Measurements from ENCODE around the gene RTN4R. TPM values are rescaled to one million over a fixed set of nuclear protein-coding genes. Genes with fewer than 3 reads are reported as not detected.

The RTN4R gene
- total and polyA plus RNA-seq, 9 of the 15 experiments (the other 6 are each of a cell fraction or from before 2014, with no cell fraction given), result 0.04 to 2.8 (median 1.4) TPM; not detected in 3

DNA sequence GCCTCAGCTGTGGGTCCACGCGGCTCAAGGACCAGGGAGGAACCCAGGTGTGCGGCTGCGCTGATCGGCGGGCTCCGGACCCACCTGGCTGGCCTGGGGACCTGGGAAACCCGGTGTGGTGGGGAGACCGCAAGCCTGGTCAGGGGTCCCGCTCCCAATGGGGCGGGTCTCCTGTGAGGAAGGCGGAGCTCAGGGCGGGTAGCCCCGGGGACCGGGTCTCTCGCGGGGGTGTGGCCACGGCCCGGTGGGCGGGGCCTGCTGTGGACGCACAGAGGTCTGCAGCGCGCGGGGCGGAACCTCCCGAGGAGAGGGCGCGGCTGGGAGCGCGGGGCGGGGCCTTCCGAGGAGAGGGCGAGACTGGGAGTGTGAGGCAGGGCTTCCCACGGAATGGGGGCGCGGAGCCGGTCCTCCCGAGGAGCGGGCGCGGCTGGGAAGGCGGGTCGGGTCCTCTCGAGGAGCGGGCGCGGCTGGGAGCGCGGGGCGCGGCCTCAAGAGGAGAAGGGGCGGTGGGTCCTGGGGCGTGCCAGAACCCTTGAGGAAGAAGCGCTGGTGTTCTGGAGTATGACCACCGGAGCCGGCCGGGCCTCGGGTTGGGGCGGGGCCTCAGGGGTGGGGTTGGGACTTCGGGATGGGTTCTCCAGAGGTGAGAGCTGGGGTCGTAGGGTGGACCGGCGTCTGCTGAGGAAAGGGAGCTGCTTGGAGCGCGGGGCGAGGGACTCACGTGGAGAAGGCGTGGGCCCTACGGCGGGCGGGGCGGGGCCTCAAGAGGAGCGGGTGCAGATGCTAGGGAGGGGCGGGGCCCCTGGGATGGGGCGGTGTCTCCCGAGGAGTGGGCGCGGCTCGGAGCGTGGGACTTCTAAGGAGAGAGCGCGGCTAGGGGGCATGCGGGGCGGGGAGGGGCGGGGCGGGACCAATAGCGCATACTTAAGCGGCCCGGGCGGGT is 31.0 kb upstream of the RTN4R start (continued):
- no peak for TF ChIP-seq CHD7 (IDR thresholded peaks at IDR 0.05; ENCODE audit: low read depth, low read length)
- no peak for TF ChIP-seq HDAC2 (IDR thresholded peaks at IDR 0.05)
- no peak for TF ChIP-seq PPARD (CRISPR knock-in tag; IDR thresholded peaks at IDR 0.05)
- TF ChIP-seq, protein P1, sequence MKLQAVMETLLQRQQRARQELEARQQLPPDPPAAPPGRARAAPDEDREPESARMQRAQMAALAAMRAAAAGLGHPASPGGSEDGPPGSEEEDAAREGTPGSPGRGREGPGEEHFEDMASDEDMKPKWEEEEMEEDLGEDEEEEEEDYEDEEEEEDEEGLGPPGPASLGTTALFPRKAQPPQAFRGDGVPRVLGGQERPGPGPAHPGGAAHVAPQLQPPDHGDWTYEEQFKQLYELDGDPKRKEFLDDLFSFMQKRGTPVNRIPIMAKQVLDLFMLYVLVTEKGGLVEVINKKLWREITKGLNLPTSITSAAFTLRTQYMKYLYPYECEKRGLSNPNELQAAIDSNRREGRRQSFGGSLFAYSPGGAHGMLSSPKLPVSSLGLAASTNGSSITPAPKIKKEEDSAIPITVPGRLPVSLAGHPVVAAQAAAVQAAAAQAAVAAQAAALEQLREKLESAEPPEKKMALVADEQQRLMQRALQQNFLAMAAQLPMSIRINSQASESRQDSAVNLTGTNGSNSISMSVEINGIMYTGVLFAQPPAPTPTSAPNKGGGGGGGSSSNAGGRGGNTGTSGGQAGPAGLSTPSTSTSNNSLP (IDR thresholded peaks at IDR 0.05; ENCODE audit: borderline replicate concordance, low read depth, low read length), result no peak
- no peak for TF ChIP-seq PTRF (tag; IDR thresholded peaks at IDR 0.05)
- TF ChIP-seq ZBED1 (IDR thresholded peaks at IDR 0.05), result no peak
- peak; percentile 42; the same call in 1 of the 2 replicates for TF ChIP-seq BCOR (IDR thresholded peaks at IDR 0.05)
- TF ChIP-seq SOX6 (IDR thresholded peaks at IDR 0.05), result no peak
- TF ChIP-seq VEZF1 (CRISPR knock-in tag; IDR thresholded peaks at IDR 0.05), result peak; percentile 85
- no peak for TF ChIP-seq U2AF2 (optimal IDR thresholded peaks at IDR 0.05; ENCODE audit: low read depth, low read length)
- TF ChIP-seq ETS2 (tag; IDR thresholded peaks at IDR 0.05; ENCODE audit: borderline replicate concordance, poor library complexity, severe bottlenecking), result no peak
- no peak for TF ChIP-seq FOXA1 (IDR thresholded peaks at IDR 0.05; ENCODE audit: borderline replicate concordance)
- TF ChIP-seq ZSCAN32 (CRISPR knock-in tag; IDR thresholded peaks at IDR 0.05), result no peak

Data from K562 (cell line).